Heart left ventricle (tissue), 13 donors: ENCODE data around the gene LCA5L.

Experiments used
- CTCF ChIP-seq, 12 donors: fragments of 200-600 bp; sonication (generic) in 4 of 12; IDR thresholded peaks; one replicate each; pipeline versions ENCODE4 v1.5.0 to v1.8.0; 2018 to 2022; ENCODE audit warnings: antibody characterized with exemption in 12 of 12, mild to moderate bottlenecking in 5 of 12
- POLR2A ChIP-seq, 2 donors: fragments of 450-650 bp; IDR thresholded peaks; one replicate each; pipeline ENCODE4 v1.6.1; 2017; ENCODE audit warnings: antibody characterized with exemption in 2 of 2, mild to moderate bottlenecking in 2 of 2, moderate library complexity in 2 of 2
- donor health status: ischemic (EF 13 %, LVEDD 7.1; RV severe dilation, severe dysfunction).
- donor health status: DM: no; HTN: yes; CAD: no.
- donor health status: DM: no; HTN: no; CAD: no.
- donor health status: ischemic (EF 25% LVEDD 6.9; RV normal size, moderate dysfunction).
- donor health status: ischemic (EF 25% LVEDD 5.7; RV mildly dilated, moderate dysfunction).
- donor health status: ischemic (EF 35%, LVEDD 5.7; RV mildly dilated, moderate dysfunction).
- donor health status: nonischemic (EF 11% LVEDD 7.7; RV severe dilation, severe dysfunction).
- donor health status: DM: yes; HTN: yes; CAD: no.
- donor health status: PGD.
- donor health status: ischemic (EF 29% LVEDD 5.4; RV normal size, mild dysfunction).
- donor health status: nonischemic (EF 23%, LVEDD 6.1; RV moderate dilation, normal function).

- TF ChIP-seq CTCF (IDR thresholded peaks at IDR 0.05) (no peak), POLR2A (IDR thresholded peaks at IDR 0.05) (no peak)
Observed at GRCh38 chr21:39386194-39386593, 59.4 kb downstream of the LCA5L start.
